ENCODE measurements around the gene COPS3. TPM values are rescaled to one million over a fixed set of nuclear protein-coding genes. Genes with fewer than 3 reads are reported as not detected.

Gene COPS3
- total RNA-seq, 1 experiment from 2014 or later = 73.6 TPM

- peaks cover 18% of the 10 kb centered on the region for H3K36me3 ChIP-seq (ENCODE audit: control insufficient read depth, insufficient read depth, low read length)
- CTCF ChIA-PET = no interaction called here
- DNase-seq (ENCODE audit: low read depth, low spot score) (no peak), ATAC-seq (no peak)
- no peaks in the 10 kb centered on the region for H3K4me1 ChIP-seq (ENCODE audit: control insufficient read depth, insufficient read depth, low read length)
- H3K27ac ChIP-seq (ENCODE audit: low read length) = no peak overlapping the region
- H3K4me3 ChIP-seq (ENCODE audit: low read depth in 2 of 2, low read length in 2 of 2) = no peak overlapping the region
- in situ Hi-C loops (cut with HindIII; ENCODE audit: low pct_unique_long_range_greater_than_20kb, low sequenced_read_pairs) (no loop called here), intact Hi-C loops (cut with micrococcal nuclease; ENCODE audit: unreplicated experiment) (no loop called here)
- POLR2A ChIA-PET = no interaction called here
- BruUV-seq (replicated peaks) = no TSS peak
- H3K27me3 ChIP-seq (ENCODE audit: control insufficient read depth, insufficient read depth, low read length) = no peaks in the 10 kb centered on the region
- no peaks in the 10 kb centered on the region for H3K9me3 ChIP-seq (ENCODE audit: control insufficient read depth, insufficient read depth, low read depth, low read length)
- no peak for TF ChIP-seq CTCF (IDR thresholded peaks at IDR 0.05)
- TF ChIP-seq SIN3A (IDR thresholded peaks at IDR 0.05; ENCODE audit: borderline replicate concordance, insufficient read depth, low read depth, low read length) = no peak
- TF ChIP-seq POLR2AphosphoS5 (IDR thresholded peaks at IDR 0.05; ENCODE audit: low read depth, low read length) = no peak
- no peak for TF ChIP-seq REST (IDR thresholded peaks at IDR 0.05; ENCODE audit: insufficient read depth in 1 of 2, low read depth in 2 of 2, low read length in 1 of 2)
- no peak for TF ChIP-seq TCF7L2 (IDR thresholded peaks at IDR 0.05; ENCODE audit: low read depth, low read length)
Observed at GRCh38 chr17:17221329-17221728, 59.7 kb downstream of the COPS3 start.

- Histone ChIP-seq H3K9me3 (ENCODE audit: control insufficient read depth, insufficient read depth, low read depth, low read length) (no peaks in the 10 kb centered on the region), H3K36me3 (ENCODE audit: control insufficient read depth, insufficient read depth, low read length) (peaks cover 16% of the 10 kb centered on the region), H3K27me3 (ENCODE audit: control insufficient read depth, insufficient read depth, low read length) (no peaks in the 10 kb centered on the region), H3K27ac (ENCODE audit: low read length) (no peak overlapping the region), H3K4me1 (ENCODE audit: control insufficient read depth, insufficient read depth, low read length) (no peaks in the 10 kb centered on the region), H3K4me3 (ENCODE audit: low read depth in 2 of 2, low read length in 2 of 2) (no peak overlapping the region)
- BruUV-seq (replicated peaks) = no TSS peak
- ATAC-seq = no peak
- ChIA-PET CTCF (interaction anchor here (0.6 kb wide), 1 partner anchor 47 kb away, joined by 3 read pairs; no protein-coding TSS in a partner anchor), POLR2A (no interaction called here)
- DNase-seq (ENCODE audit: low read depth, low spot score) = no peak
- in situ Hi-C loops (cut with HindIII; ENCODE audit: low pct_unique_long_range_greater_than_20kb, low sequenced_read_pairs) (no loop called here), intact Hi-C loops (cut with micrococcal nuclease; ENCODE audit: unreplicated experiment) (no loop called here)
- no peak for TF ChIP-seq TCF7L2 (IDR thresholded peaks at IDR 0.05; ENCODE audit: low read depth, low read length)
- no peak for TF ChIP-seq CTCF (IDR thresholded peaks at IDR 0.05)
- no peak for TF ChIP-seq REST (IDR thresholded peaks at IDR 0.05; ENCODE audit: insufficient read depth in 1 of 2, low read depth in 2 of 2, low read length in 1 of 2)
- no peak for TF ChIP-seq SIN3A (IDR thresholded peaks at IDR 0.05; ENCODE audit: borderline replicate concordance, insufficient read depth, low read depth, low read length)
- TF ChIP-seq POLR2AphosphoS5 (IDR thresholded peaks at IDR 0.05; ENCODE audit: low read depth, low read length) = no peak
Observed at GRCh38 chr17:17220529-17220928, 60.5 kb downstream of the COPS3 start.

Measured in Panc1 (cell line).